Left lung (tissue), 10 donors: ENCODE data around the gene CTNNA1. TPM values are rescaled to one million over a fixed set of nuclear protein-coding genes. Genes with fewer than 3 reads are reported as not detected.
"Not testable (repeated sequence)": the region's sequence is repeated elsewhere in the genome, so short reads cannot be mapped to it uniquely, and the experiment has no call there.

Experiments
- ATAC-seq: fragments of 200-7000 bp; cut with Tn5 transposase; one replicate; pipeline ENCODE4 v1.9.1; 2020; ENCODE audit warnings: moderate library complexity
- DNase-seq, 4 donors: peaks; one replicate each; pipeline ENCODE4 v3.0.0-alpha.2; 2013 to 2020
- H3K27ac ChIP-seq, 2 donors: fragments of 200-600 bp; sonication (generic) in 1 of 2; one replicate each; pipeline versions ENCODE4 v1.5.0 to v1.8.0; 2020 to 2021
- H3K27me3 ChIP-seq, 2 donors: fragments of 200-600 bp; sonication (generic) in 1 of 2; one replicate each; pipeline versions ENCODE4 v1.5.0 to v1.8.0; 2020 to 2021
- H3K36me3 ChIP-seq, 2 donors: fragments of 200-600 bp; sonication (generic) in 1 of 2; one replicate each; pipeline versions ENCODE4 v1.5.0 to v1.8.0; 2020 to 2021
- H3K4me1 ChIP-seq, 2 donors: fragments of 200-600 bp; one replicate each; pipeline ENCODE4 v1.8.0; 2021
- H3K4me3 ChIP-seq, 2 donors: fragments of 200-600 bp; sonication (generic) in 1 of 2; one replicate each; pipeline versions ENCODE4 v1.5.0 to v1.8.0; 2020 to 2021; ENCODE audit warnings: mild to moderate bottlenecking in 1 of 2
- H3K9me3 ChIP-seq, 2 donors: fragments of 200-600 bp; sonication (generic) in 1 of 2; one replicate each; pipeline versions ENCODE4 v1.5.0 to v1.8.0; 2020 to 2021
- CTCF ChIP-seq, 2 donors: fragments of 200-600 bp; sonication (generic) in 1 of 2; IDR thresholded peaks; one replicate each; pipeline versions ENCODE4 v1.5.0 to v1.8.0; 2021; ENCODE audit warnings: antibody characterized with exemption in 2 of 2
- intact Hi-C, 2 donors: fragments of 100-400 bp; cut with DNase I; formaldehyde crosslinking; loops; one replicate each; pipeline versions ENCODE4 v1.11.2 to v1.14.2; 2022
- polyA plus RNA-seq, 6 donors: library from polyadenylated mRNA; unstranded; fragments of 120-200 nt; gene quantifications; one replicate each; pipeline ENCODE4 v1.2.1, GENCODE V29; 2013; ENCODE audit not compliant: insufficient read length in 6 of 6
- total RNA-seq, 2 donors: library from RNA; stranded (reverse); fragmentation: NEBNext Ultra II Directional; extraction: Animal tissue kit (Norgen Biotek cat#: 25700); gene quantifications; one replicate each; pipeline ENCODE4 v1.2.1, GENCODE V29; 2021
- donor health status: DM: no; HTN: yes; CAD: no.
- donor health status: DM: no; HTN: no; CAD: no.

Gene CTNNA1
- total and polyA plus RNA-seq, 8 donors, result 309 to 443 (median 366) TPM

GRCh38 chr5:138832218-138832617 is 79.0 kb downstream of the CTNNA1 start:
- TF ChIP-seq CTCF (IDR thresholded peaks at IDR 0.05), result no peak
- no peak overlapping the region for H3K27ac ChIP-seq
- peak; percentile 17 for ATAC-seq
- peaks cover 0 to 22% of the 10 kb centered on the region in 2 donors for H3K36me3 ChIP-seq
- no peak overlapping the region for H3K4me3 ChIP-seq
- no peak for DNase-seq
- H3K27me3 ChIP-seq, result no peaks in the 10 kb centered on the region
- peaks cover 0 to 21% of the 10 kb centered on the region in 2 donors for H3K4me1 ChIP-seq
- H3K9me3 ChIP-seq, result no peaks in the 10 kb centered on the region
- intact Hi-C loops, result no loop called here

GRCh38 chr5:138833080-138833479 is 79.9 kb downstream of the CTNNA1 start:
- no peak overlapping the region for H3K4me3 ChIP-seq

GRCh38 chr5:138833726-138834480 is 80.7 kb downstream of the CTNNA1 start:
- ATAC-seq, result peak; percentile 21
- Histone ChIP-seq H3K4me3 (no peak overlapping the region), H3K36me3 (peaks cover 0 to 5% of the 10 kb centered on the region in 2 donors), H3K27ac (no peak overlapping the region), H3K4me1 (peaks cover 0 to 21% of the 10 kb centered on the region in 2 donors), H3K9me3 (no peaks in the 10 kb centered on the region), H3K27me3 (no peaks in the 10 kb centered on the region)
- no peak for DNase-seq
- TF ChIP-seq CTCF (IDR thresholded peaks at IDR 0.05), result no peak
- intact Hi-C loops, result no loop called here

More at GRCh38 chr5:138833080-138833479, 79.9 kb downstream of the CTNNA1 start:
- H3K4me1 ChIP-seq, result peaks cover 0 to 21% of the 10 kb centered on the region in 2 donors
- DNase-seq (no peak), ATAC-seq (peak; percentile 76)
- H3K9me3 ChIP-seq, result no peaks in the 10 kb centered on the region
- no peak for TF ChIP-seq CTCF (IDR thresholded peaks at IDR 0.05)
- intact Hi-C loops, result no loop called here
- H3K27me3 ChIP-seq, result no peaks in the 10 kb centered on the region
- H3K36me3 ChIP-seq, result peaks cover 0 to 13% of the 10 kb centered on the region in 2 donors
- no peak overlapping the region for H3K27ac ChIP-seq

GRCh38 chr5:138834853-138835252 is 81.6 kb downstream of the CTNNA1 start:
- ATAC-seq, intact Hi-C loops, H3K27ac ChIP-seq, H3K9me3 ChIP-seq, H3K27me3 ChIP-seq, H3K36me3 ChIP-seq, H3K4me3 ChIP-seq, DNase-seq: not testable (repeated sequence)
- H3K4me1 ChIP-seq, result peaks cover 0 to 21% of the 10 kb centered on the region in 2 donors

GRCh38 chr5:138837160-138837559 is 83.9 kb downstream of the CTNNA1 start:
- Histone ChIP-seq H3K4me3 (no peak overlapping the region), H3K27ac (no peak overlapping the region), H3K9me3 (no peaks in the 10 kb centered on the region), H3K4me1 (peaks cover 0 to 21% of the 10 kb centered on the region in 2 donors), H3K27me3 (no peaks in the 10 kb centered on the region), H3K36me3 (no peaks in the 10 kb centered on the region)
- TF ChIP-seq CTCF (IDR thresholded peaks at IDR 0.05), result no peak
- DNase-seq (no peak), ATAC-seq (no peak)
- intact Hi-C loops, result no loop called here
